Measurements from ENCODE around the gene VPS54. TPM values are rescaled to one million over a fixed set of nuclear protein-coding genes. Genes with fewer than 3 reads are reported as not detected.

Gene VPS54
- total RNA-seq, 1 donor from 2014 or later = 27.1 TPM

- no peaks in the 10 kb centered on the region for H3K27me3 Mint-ChIP-seq (ENCODE audit: low read depth)
These were observed 176.8 kb downstream of the VPS54 start for GRCh38 chr2:63842149-63843061.

More at GRCh38 chr2:63842149-63843061, 176.8 kb downstream of the VPS54 start:
- Mint-ChIP-seq H3K36me3 (ENCODE audit: low read depth) (no peaks in the 10 kb centered on the region), H3K4me1 (peaks cover 43% of the 10 kb centered on the region), H3K4me3 (peak overlapping the region; percentile 100), H3K27ac (ENCODE audit: unreplicated experiment) (peak overlapping the region; percentile 79), H3K9me3 (no peaks in the 10 kb centered on the region)
- no peak for TF ChIP-seq CTCF (conservative IDR thresholded peaks at IDR 0.05)
- DNase-seq (ENCODE audit: low read depth, low spot score) = no peak

Other genes with a start within 250 kb of the VPS54 start
- 43.1 and 56.9 TPM in 2 replicates for gene UGP2, start 177.5 kb downstream of the VPS54 start, total RNA-seq
- gene PELI1, start 125.0 kb upstream of the VPS54 start, total RNA-seq = 47.3 and 52.1 TPM in 2 replicates

Measured in neural crest cell (in vitro differentiated cells).